Ishikawa (cell line): ENCODE results near the gene SLC6A6.

Experiments used
- CEBPB ChIP-seq: IDR thresholded peaks from 2 replicates; pipeline ENCODE4 v1.6.1; 2012
- CREB1 ChIP-seq: IDR thresholded peaks from 2 replicates; pipeline ENCODE4 v1.6.1; 2012; ENCODE audit warnings: low read depth
- EGR1 ChIP-seq: IDR thresholded peaks from 2 replicates; pipeline ENCODE4 v1.6.1; 2012
- EP300 ChIP-seq: IDR thresholded peaks from 2 replicates; pipeline ENCODE4 v1.6.1; 2012; ENCODE audit warnings: borderline replicate concordance
- FOXM1 ChIP-seq: IDR thresholded peaks from 2 replicates; pipeline ENCODE4 v1.6.1; 2012; ENCODE audit warnings: low read depth, borderline replicate concordance
- MAX ChIP-seq: IDR thresholded peaks from 2 replicates; pipeline ENCODE4 v1.6.1; 2012
- NFIC ChIP-seq: IDR thresholded peaks from 2 replicates; pipeline ENCODE4 v1.6.1; 2012
- RAD21 ChIP-seq: IDR thresholded peaks from 2 replicates; pipeline ENCODE4 v1.6.1; 2012; ENCODE audit warnings: low read depth
- REST ChIP-seq: IDR thresholded peaks from 2 replicates; pipeline ENCODE4 v1.6.1; 2012; ENCODE audit warnings: low read depth, mild to moderate bottlenecking
- TAF1 ChIP-seq: IDR thresholded peaks from 2 replicates; pipeline ENCODE4 v1.6.1; 2012; ENCODE audit warnings: low read depth, mild to moderate bottlenecking
- TCF12 ChIP-seq: IDR thresholded peaks from 2 replicates; pipeline ENCODE4 v1.6.1; 2012; ENCODE audit warnings: low read depth
- TEAD4 ChIP-seq: IDR thresholded peaks from 2 replicates; pipeline ENCODE4 v1.6.1; 2012
- USF1 ChIP-seq: IDR thresholded peaks from 2 replicates; pipeline ENCODE4 v1.6.1; 2012
- YY1 ChIP-seq: IDR thresholded peaks from 2 replicates; pipeline ENCODE4 v1.6.1; 2012; ENCODE audit warnings: low read depth
- ZBTB7A ChIP-seq: IDR thresholded peaks from 2 replicates; pipeline ENCODE4 v1.6.1; 2012; ENCODE audit warnings: low read depth

Gene SLC6A6

GRCh38 chr3:14494279-14494972 lies 92.0 kb downstream of the SLC6A6 start:
- TF ChIP-seq EP300 (no peak), MAX (no peak), ZBTB7A (no peak), NFIC (no peak), EGR1 (no peak), CEBPB (no peak), TEAD4 (no peak), FOXM1 (no peak), TCF12 (no peak), USF1 (no peak), CREB1 (no peak), RAD21 (no peak), YY1 (no peak), REST (no peak), TAF1 (no peak)

- no peak for TF ChIP-seq TEAD4
- no peak for TF ChIP-seq TAF1
- no peak for TF ChIP-seq USF1
- no peak for TF ChIP-seq EP300
- no peak for TF ChIP-seq CEBPB
- TF ChIP-seq MAX: no peak
- no peak for TF ChIP-seq RAD21
- TF ChIP-seq EGR1: no peak
- TF ChIP-seq NFIC: no peak
- TF ChIP-seq YY1: no peak
- TF ChIP-seq TCF12: no peak
- TF ChIP-seq ZBTB7A: no peak
Observed at GRCh38 chr3:14494973-14495300, 92.5 kb downstream of the SLC6A6 start.

- no peak for TF ChIP-seq RAD21
- TF ChIP-seq REST: no peak
- TF ChIP-seq CREB1: no peak
- TF ChIP-seq FOXM1: no peak
- TF ChIP-seq EGR1: no peak
- no peak for TF ChIP-seq YY1
- TF ChIP-seq ZBTB7A: no peak
- TF ChIP-seq EP300: no peak
- no peak for TF ChIP-seq TCF12
Observed at GRCh38 chr3:14496351-14496750, 93.9 kb downstream of the SLC6A6 start.

GRCh38 chr3:14497321-14497720 lies 94.9 kb downstream of the SLC6A6 start:
- TF ChIP-seq REST: no peak
- TF ChIP-seq EP300: no peak
- no peak for TF ChIP-seq CREB1
- no peak for TF ChIP-seq NFIC
- TF ChIP-seq RAD21: peak; percentile 28; the same call in 1 of the 2 replicates

GRCh38 chr3:14502472-14502871 lies 100.1 kb downstream of the SLC6A6 start:
- TF ChIP-seq FOXM1 (no peak), RAD21 (no peak), ZBTB7A (no peak), TEAD4 (no peak), TAF1 (no peak), YY1 (no peak), CREB1 (no peak), MAX (no peak)
